Activated CD4-positive, alpha-beta T cell treated with anti-CD3 and anti-CD28 coated beads, Interleukin-2, amount 50 U/mL, for 1 hour (primary cell): ENCODE measurements around the gene PARN.
"Not testable (repeated sequence)": the region's sequence is repeated elsewhere in the genome, so short reads cannot be mapped to it uniquely, and the experiment has no call there.

Source experiments
- DNase-seq: peaks from one replicate; pipeline ENCODE4 v3.0.0-alpha.2; 2020

Gene PARN

DNA sequence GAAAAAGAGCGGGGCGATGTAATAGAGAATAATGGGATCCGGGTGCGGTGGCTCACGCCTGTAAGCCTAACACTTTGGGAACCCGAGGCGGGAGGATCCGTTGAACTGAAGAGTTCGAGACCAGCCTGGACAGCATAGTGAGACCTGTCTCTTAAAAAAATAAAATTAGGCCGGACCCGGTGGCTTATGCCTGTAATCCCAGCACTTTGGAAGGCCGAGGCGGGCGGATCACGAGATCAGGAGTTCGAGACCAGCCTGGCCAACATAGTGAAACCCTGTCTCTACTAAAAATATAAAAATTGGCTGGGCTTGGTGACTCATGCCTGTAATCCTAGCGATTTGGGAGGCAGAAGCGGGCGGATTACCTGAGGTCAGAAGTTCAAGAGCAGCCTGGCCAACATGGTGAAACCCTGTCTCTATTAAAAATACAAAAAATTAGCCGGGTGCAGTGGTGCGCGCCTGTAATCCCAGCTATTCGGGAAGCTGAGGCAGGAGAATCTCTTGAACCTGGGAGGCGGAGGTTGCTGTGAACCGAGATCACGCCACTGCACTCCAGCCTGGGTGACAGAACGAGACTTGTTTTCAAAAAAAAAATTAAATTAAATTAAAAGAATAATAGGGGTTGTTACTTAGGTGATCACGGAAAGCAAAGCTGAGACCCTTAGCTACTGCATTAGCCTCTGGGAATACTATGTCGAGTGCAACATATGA is 715 bp upstream of the PARN start:
- not testable (repeated sequence) for DNase-seq

DNA sequence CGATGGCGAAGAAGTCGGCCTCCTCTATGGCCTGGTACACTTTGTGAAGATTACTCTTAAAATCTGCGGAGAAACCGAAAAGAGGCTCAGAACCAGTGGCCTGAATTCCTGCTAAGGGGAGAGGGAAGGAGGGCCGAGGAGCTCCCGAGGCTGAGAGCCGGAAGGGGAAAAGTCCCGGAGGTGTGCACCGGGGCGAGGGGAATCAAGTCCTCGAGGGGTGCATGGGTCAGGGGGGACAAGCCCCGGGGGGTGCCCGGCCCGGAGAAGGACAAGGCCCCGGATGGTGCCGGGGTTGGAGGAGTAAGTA is 495 bp downstream of the PARN start:
- no peak for DNase-seq

DNA sequence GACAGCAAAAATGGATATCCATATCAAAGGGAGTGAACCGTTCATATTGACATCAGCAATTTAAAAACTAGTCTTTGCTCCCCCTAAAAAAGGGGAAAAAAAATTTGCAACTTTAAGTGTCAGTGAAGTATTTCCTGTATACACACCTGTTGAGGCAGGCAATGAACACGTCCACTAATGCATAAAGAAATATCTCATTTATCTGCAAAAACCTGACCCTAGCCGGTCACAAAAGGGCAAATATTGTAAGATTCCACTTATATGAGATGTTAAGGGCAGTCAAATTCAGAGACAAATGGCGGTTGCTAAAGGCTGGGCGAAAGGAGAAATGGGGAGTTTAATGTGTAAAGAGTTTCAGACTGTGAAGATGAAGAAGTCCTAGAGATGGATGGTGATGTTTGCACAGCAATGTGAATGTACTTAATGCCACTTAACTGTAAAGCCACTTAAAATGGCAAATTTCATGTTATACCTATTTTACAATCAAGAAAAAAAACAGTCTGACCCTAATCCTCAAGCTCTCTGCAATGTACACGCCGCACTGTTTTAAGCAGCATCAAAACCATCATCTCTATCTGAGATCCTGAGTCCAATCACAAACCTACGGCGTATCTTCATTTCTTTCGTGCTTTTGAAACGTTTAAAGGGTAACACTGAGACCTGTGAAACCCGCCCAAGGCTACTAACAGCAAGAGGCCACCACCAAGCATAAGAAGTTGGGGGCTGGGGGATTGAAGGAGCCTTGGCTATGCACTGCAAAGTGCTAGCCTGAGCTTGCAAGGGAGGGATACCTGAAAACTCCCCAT is 1.1 kb downstream of the PARN start:
- no peak for DNase-seq

DNA sequence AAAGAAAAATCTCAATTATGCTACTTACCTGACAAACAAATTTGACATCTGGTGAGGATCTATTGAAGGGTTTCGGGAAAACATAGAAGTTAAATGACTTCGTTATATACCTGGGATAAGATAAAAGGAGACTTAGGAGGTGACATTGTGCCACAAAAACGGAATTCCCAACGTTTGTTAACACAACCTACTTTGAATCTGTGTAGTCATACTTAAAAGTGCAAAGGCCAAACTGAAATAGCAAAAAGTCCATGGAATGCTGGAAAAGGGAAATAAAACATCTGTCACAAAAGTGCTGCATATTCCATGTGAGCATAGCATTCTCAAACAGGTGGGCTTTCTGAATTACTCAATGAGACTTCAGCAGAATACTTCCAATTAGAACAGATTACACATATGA is 3.0 kb downstream of the PARN start:
- DNase-seq = no peak

- no peak for DNase-seq
These were observed 11.5 kb downstream of the PARN start for GRCh38 chr16:14618566-14618965.

- DNase-seq = no peak
These were observed 13.8 kb downstream of the PARN start for GRCh38 chr16:14616280-14616679.

DNA sequence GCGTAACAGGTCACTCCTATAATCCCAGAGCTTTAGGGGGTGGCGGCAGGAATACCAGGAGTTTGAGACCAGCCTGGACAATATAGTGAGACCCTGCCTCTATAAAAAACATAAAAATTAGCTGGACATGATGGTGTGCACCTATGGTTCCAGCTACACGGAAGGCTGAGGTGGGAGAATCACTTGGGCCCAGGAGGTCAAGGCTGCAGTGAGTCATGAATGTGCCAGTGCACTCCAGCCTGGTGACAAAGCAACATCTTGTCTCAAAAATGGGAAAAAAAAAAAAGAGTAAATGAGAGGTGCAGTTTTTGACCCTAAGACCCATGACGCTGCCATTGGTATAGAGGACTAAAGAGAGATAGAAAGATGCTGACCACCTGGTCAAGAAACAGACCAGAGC is 16.1 kb downstream of the PARN start:
- no peak for DNase-seq

- no peak for DNase-seq
These were observed 18.4 kb downstream of the PARN start for GRCh38 chr16:14611660-14612059.

DNA sequence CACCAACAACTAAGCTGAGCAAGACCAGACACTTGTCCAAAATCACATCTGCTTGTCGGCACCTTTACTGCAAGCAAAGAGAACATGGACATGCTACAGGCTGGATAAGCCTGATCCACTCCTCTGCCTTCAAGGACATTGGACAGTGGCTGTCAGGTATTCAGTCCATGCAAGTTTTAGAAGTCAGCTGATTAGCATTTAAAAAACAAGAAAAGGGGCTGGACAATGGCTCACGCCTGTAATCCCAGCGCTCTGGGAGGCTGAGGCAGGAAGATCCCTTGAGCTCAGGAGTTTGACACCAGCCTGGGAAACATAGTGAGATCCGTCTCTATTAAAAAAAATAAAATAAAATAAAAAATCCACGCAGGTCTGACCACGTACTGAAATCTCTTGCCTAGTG is 20.3 kb downstream of the PARN start:
- no peak for DNase-seq

DNA sequence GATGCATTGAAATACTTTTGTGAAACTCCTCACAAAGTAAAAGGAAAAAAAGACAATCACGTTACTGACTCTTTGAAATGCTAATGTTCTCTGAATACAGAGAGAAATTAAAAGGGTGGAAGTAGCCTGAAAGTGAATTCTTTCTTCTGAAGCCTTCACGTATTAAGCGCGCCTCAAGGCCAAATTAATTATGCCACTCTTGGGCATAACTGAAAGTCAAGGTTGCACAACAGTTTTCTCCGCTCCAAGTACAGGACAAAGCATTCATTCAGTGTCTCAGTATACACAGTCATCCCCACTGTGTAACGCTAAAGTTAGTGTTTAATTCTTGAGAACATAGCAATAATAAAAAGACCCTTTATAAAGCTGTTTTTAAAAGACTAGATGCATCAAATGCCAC is 21.5 kb downstream of the PARN start:
- DNase-seq = no peak

DNA sequence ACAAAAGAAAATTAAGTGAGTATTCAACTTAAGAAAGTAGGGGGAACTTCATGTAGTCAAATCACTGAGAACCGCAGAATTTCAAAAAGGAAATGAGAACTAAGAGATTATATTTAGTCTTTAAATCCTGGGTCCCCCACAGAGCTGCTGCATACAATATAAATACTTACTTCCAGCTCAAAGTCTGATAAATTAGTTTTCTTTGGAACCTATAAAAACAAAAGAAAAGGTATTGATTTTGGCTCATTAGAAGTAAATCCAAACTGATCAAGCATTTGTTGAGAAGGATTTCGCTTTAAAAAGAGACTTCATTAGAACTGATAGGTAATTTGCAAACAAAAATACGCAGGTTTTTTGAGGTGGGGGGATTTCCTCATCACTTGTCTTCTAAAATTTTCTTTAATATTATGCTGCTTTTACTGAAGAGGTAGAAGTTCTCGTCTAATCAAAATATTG is 21.9 kb downstream of the PARN start:
- no peak for DNase-seq

DNA sequence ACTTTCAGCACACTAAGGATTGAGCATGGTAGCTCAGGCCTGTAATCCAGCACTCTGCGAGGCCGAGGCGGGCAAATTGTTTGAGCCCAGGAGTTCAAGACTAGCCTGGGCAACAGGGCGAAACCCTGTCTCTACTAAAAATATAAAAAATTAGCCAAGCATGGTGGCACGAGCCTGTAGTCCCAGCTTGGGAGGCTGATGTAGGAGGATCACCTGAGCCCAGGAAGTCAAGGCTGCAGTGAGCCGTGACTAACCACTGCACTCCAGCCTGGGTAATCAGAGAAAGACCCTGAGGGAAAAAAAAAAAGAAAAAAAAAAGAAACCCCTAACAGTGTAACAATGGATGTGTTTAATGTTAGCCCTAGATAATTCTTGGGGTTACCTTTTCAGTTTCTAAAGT is 24.0 kb downstream of the PARN start:
- DNase-seq = no peak

GRCh38 chr16:14602443-14602963 is 27.6 kb downstream of the PARN start:
- no peak for DNase-seq

DNA sequence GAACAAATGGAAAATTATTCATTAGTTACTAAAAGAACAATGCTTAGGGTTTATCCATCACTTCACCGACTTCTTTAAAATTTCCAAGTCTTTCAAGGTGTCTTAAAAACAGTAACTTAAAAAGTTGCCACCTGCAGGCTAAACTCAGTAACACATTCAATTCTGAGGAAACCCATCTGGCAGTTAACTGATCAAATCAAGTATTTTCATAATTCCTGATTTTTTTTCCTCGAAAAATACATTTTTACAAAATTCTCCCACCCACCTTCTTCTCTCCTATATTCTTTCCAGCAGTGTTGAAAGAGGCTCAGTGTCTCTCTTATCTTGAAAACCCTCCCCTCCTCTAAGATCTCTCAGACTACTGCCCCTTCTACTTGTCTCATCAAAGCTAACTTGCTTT is 29.9 kb downstream of the PARN start:
- DNase-seq = no peak

DNA sequence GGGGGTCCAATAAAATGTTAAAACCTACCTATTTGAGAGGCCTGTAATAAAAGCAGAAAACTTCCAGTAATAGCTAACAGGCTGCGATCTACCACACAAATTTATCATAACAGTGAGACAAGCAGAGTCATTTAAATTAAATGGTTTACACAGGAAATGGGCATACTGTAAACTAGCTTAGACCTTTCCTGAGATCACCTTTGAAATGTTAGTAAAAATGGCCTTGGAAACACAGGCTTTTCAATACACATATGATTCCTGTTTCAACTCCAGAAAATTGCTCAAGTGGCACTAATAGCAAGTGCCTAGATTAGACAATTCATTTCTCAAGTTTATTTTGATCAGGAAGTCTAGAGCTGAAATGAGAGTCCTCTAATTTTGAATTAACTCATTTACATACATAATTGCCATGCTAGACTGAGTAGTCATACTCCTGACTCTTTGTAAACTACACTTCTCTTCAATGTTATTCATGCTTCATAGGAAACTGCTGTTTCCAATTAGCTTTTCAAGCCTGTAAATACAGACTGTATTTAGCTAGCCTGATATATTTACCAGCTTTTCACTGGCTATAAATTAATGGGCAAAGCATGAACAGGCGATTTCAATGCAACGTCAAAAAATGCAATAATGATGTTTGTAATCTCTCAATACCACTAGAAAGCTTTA is 43.3 kb downstream of the PARN start:
- no peak for DNase-seq

DNA sequence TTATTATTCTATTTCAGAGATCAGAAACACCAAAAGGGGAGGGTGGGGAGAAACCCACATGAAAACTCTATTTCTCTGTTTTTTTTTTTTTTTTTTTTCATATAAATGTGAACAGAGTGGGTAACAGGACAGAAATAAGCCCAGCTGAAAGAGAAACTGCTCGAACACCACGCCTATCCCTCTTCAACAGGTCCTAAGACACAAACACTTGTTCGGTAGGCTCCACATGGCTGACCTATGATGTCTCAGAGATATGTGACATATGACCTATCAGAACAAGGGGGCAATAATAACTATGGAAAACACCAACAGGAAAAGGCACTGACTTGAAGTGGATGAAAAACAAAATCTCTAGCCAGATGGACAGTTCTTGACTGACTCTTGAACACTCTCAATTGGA is 44.8 kb downstream of the PARN start:
- DNase-seq = no peak

DNA sequence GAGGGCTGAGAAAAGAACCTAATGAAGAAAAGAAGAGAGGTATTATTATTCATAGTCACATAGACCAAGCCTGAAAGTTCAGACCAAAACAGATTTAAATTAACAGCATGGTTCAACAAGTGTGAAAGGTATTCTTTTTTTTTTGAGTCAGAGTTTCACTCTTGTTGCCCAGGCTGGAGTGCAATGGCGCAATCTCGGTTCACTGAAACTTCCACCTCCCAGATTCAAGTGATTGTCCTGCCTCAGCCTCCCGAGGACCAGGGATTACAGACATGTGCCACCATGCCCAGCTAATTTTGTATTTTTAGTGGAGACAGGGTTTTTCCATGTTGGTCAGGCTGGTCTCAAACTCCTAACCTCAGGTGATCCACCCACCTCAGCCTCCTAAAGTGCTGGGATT is 49.1 kb downstream of the PARN start:
- DNase-seq = not testable (repeated sequence)

GRCh38 chr16:14579266-14579665 is 50.8 kb downstream of the PARN start:
- DNase-seq = no peak

- DNase-seq = no peak
These were observed 53.5 kb downstream of the PARN start for GRCh38 chr16:14576532-14576931.

GRCh38 chr16:14576069-14576468 is 54.0 kb downstream of the PARN start:
- DNase-seq = no peak

DNA sequence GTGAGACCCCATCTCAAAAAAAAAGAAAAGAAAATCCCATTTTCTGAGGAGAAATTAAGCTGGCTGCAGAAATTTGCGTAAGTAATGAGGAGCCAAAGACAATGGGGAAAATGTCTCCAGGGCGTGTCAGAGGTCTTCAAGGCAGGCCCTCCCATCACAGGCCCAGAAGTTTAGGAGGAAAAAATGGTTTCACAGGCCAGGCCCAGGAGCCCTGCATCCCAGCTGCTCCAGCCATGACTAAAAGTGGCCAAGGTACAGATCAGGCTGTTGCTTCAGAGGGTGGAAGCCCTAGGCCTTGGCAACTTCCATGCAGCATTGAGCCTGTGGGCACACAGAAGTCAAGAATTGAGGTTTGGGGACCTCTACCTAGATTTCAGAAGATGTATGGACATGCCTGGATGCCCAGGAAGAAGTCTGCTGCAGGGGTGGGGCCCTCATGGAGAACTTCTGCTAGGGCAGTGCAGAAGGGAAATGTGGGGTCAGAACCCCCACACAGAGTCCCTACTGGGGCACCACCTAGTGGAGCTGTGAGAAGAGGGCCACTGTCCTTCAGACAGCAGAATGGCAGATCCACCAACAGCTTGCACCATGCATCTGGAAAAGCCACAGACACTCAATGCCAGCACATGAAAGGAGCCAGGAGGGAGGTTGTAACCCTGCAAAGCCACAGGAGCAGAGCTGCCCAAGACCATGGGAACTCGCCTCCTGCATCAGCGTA is 55.2 kb downstream of the PARN start:
- not testable (repeated sequence) for DNase-seq

DNA sequence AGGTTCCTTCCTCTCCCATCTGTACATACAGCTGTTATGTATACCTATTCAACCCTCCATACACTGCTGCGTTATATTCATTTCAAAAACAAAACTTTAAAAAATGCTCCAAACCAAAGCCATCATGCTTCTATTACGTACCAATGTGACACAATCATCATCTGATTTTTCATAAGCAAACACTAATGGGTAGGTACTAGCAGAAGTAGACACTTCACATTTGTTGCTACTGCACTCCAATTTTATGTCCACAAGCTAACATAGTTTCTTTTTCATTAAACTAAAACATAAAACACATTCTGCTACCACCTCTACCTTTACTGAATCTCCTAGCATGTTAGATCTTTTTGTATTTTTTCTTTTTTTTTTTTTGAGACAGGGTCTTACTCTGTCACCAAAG is 57.5 kb downstream of the PARN start:
- no peak for DNase-seq

- no peak for DNase-seq
These were observed 60.8 kb downstream of the PARN start for GRCh38 chr16:14569213-14569612.
